GM19463 (cell line): ENCODE results near the gene PPID.
"Not testable (repeated sequence)": the region's sequence is repeated elsewhere in the genome, so short reads cannot be mapped to it uniquely, and the experiment has no call there.

Source experiments
- ATAC-seq: cut with Tn5 transposase; IDR thresholded peaks from one replicate; pipeline ENCODE4 v1.9.1; 2021; ENCODE audit warnings: mild to moderate bottlenecking, moderate library complexity; ENCODE audit not compliant: unreplicated experiment

PPID gene

GRCh38 chr4:158722917-158723793, at the start of gene PPID:
PPID (minus strand) TSS chr4:158723396; CDS start chr4:158723288, 108 bp downstream.
- ATAC-seq: peak; percentile 98

GRCh38 chr4:158771776-158772175, 48.6 kb upstream of the PPID start:
- no peak for ATAC-seq

- ATAC-seq: no peak
Measured at GRCh38 chr4:158770671-158771070, 47.5 kb upstream of the PPID start.

GRCh38 chr4:158769175-158769921, 46.2 kb upstream of the PPID start:
- ATAC-seq: peak; percentile 29

GRCh38 chr4:158768555-158769174, 45.5 kb upstream of the PPID start, which contains the start of gene FNIP2:
FNIP2 (plus strand) TSS chr4:158769026; CDS start chr4:158769213, 187 bp downstream.
- ATAC-seq: peak; percentile 84

GRCh38 chr4:158767451-158767850, 44.3 kb upstream of the PPID start:
- ATAC-seq: no peak

GRCh38 chr4:158766434-158767044, 43.3 kb upstream of the PPID start:
- ATAC-seq: no peak

- ATAC-seq: no peak
Measured at GRCh38 chr4:158763462-158763861, 40.3 kb upstream of the PPID start.

GRCh38 chr4:158762553-158762952, 39.4 kb upstream of the PPID start:
- no peak for ATAC-seq

GRCh38 chr4:158760866-158761265, 37.7 kb upstream of the PPID start:
- no peak for ATAC-seq

GRCh38 chr4:158759539-158759938, 36.3 kb upstream of the PPID start:
- not testable (repeated sequence) for ATAC-seq

GRCh38 chr4:158758703-158759102, 35.5 kb upstream of the PPID start:
- ATAC-seq: no peak

GRCh38 chr4:158758142-158758541, 34.9 kb upstream of the PPID start:
- no peak for ATAC-seq

GRCh38 chr4:158756588-158756987, 33.4 kb upstream of the PPID start:
- no peak for ATAC-seq

GRCh38 chr4:158755819-158756218, 32.6 kb upstream of the PPID start:
- not testable (repeated sequence) for ATAC-seq

- ATAC-seq: no peak
Measured at GRCh38 chr4:158754385-158755180, 31.4 kb upstream of the PPID start.

- no peak for ATAC-seq
Measured at GRCh38 chr4:158750379-158750778, 27.2 kb upstream of the PPID start.

GRCh38 chr4:158746537-158746936, 23.3 kb upstream of the PPID start:
- not testable (repeated sequence) for ATAC-seq

GRCh38 chr4:158741326-158742021, 18.3 kb upstream of the PPID start:
- ATAC-seq: no peak

GRCh38 chr4:158739600-158739999, 16.4 kb upstream of the PPID start:
- no peak for ATAC-seq
